ENCODE data around the gene PAPPA.

The PAPPA gene

GRCh38 chr9:116312221-116312620 is 158.6 kb downstream of the PAPPA start:
- no peak for DNase-seq (ENCODE audit: extremely low read depth in 1 of 2, low read depth in 1 of 2)

GRCh38 chr9:116313638-116314037 is 160.0 kb downstream of the PAPPA start:
- no peak for DNase-seq (ENCODE audit: extremely low read depth in 1 of 2, low read depth in 1 of 2)

- DNase-seq (ENCODE audit: extremely low read depth in 1 of 2, low read depth in 1 of 2): no peak
Measured at GRCh38 chr9:116316246-116316645, 162.7 kb downstream of the PAPPA start.

GRCh38 chr9:116317503-116317902 is 163.9 kb downstream of the PAPPA start:
- DNase-seq (ENCODE audit: extremely low read depth in 1 of 2, low read depth in 1 of 2): no peak

- no peak for DNase-seq (ENCODE audit: extremely low read depth in 1 of 2, low read depth in 1 of 2)
Measured at GRCh38 chr9:116318468-116319374, 165.1 kb downstream of the PAPPA start.

- DNase-seq (ENCODE audit: extremely low read depth in 1 of 2, low read depth in 1 of 2): no peak
Measured at GRCh38 chr9:116319480-116319879, 165.9 kb downstream of the PAPPA start.

- DNase-seq (ENCODE audit: extremely low read depth in 1 of 2, low read depth in 1 of 2): no peak
Measured at GRCh38 chr9:116320290-116320689, 166.7 kb downstream of the PAPPA start.

- no peak for DNase-seq (ENCODE audit: extremely low read depth in 1 of 2, low read depth in 1 of 2)
Measured at GRCh38 chr9:116322521-116322920, 168.9 kb downstream of the PAPPA start.

GRCh38 chr9:116323012-116323411 is 169.4 kb downstream of the PAPPA start:
- DNase-seq (ENCODE audit: extremely low read depth in 1 of 2, low read depth in 1 of 2): no peak

- no peak for DNase-seq (ENCODE audit: extremely low read depth in 1 of 2, low read depth in 1 of 2)
Measured at GRCh38 chr9:116323571-116323970, 170.0 kb downstream of the PAPPA start.

- no peak for DNase-seq (ENCODE audit: extremely low read depth in 1 of 2, low read depth in 1 of 2)
Measured at GRCh38 chr9:116325924-116326323, 172.3 kb downstream of the PAPPA start.

- no peak for DNase-seq (ENCODE audit: extremely low read depth in 1 of 2, low read depth in 1 of 2)
Measured at GRCh38 chr9:116327701-116328405, 174.3 kb downstream of the PAPPA start.

- DNase-seq (ENCODE audit: extremely low read depth in 1 of 2, low read depth in 1 of 2): no peak
Measured at GRCh38 chr9:116329470-116329869, 175.9 kb downstream of the PAPPA start.

GRCh38 chr9:116331241-116331640 is 177.7 kb downstream of the PAPPA start:
- DNase-seq (ENCODE audit: extremely low read depth in 1 of 2, low read depth in 1 of 2): no peak

- DNase-seq (ENCODE audit: extremely low read depth in 1 of 2, low read depth in 1 of 2): no peak
Measured at GRCh38 chr9:116332090-116332489, 178.5 kb downstream of the PAPPA start.

GRCh38 chr9:116333254-116333653 is 179.7 kb downstream of the PAPPA start:
- no peak for DNase-seq (ENCODE audit: extremely low read depth in 1 of 2, low read depth in 1 of 2)

- no peak for DNase-seq (ENCODE audit: extremely low read depth in 1 of 2, low read depth in 1 of 2)
Measured at GRCh38 chr9:116334546-116335150, 181.1 kb downstream of the PAPPA start.

- DNase-seq (ENCODE audit: extremely low read depth in 1 of 2, low read depth in 1 of 2): no peak
Measured at GRCh38 chr9:116335392-116335791, 181.8 kb downstream of the PAPPA start.

- no peak for DNase-seq (ENCODE audit: extremely low read depth in 1 of 2, low read depth in 1 of 2)
Measured at GRCh38 chr9:116336133-116336862, 182.7 kb downstream of the PAPPA start.

GRCh38 chr9:116337015-116337414 is 183.4 kb downstream of the PAPPA start:
- DNase-seq (ENCODE audit: extremely low read depth in 1 of 2, low read depth in 1 of 2): no peak

GRCh38 chr9:116340270-116340669 is 186.7 kb downstream of the PAPPA start:
- DNase-seq (ENCODE audit: extremely low read depth in 1 of 2, low read depth in 1 of 2): no peak
